NT2/D1 (cell line): ENCODE data around the gene ENPEP.

Experiments used
- YY1 ChIP-seq: IDR thresholded peaks from 2 replicates; pipeline ENCODE4 v1.6.1; 2011; ENCODE audit not compliant: insufficient read length, insufficient read depth
- ZNF274 ChIP-seq: IDR thresholded peaks from 2 replicates; pipeline ENCODE4 v1.6.1; 2011; ENCODE audit warnings: mild to moderate bottlenecking, low read depth, low read length

DNA sequence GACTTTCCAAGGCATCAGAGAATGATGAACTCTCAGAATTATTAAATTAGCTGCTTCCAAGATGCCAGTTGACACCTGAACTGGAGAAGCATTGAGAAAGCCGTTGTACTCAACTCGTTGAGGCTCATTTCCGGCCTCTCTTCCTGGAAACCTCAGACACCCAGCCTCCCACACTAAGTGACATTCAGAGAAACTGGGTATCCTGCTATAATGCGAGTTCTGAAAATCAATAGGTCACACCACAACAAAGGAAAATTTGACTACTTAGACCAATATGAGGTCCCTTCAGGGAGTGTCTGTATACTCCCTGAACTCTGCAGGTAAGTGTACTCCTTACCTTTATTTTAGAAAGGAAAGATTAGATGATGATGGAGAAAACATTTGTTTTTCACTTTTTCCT, 51.2 kb downstream of the ENPEP start:
- TF ChIP-seq YY1 (no peak), ZNF274 (no peak)
